GM19043 (cell line): ENCODE data around the gene KATNAL1.

Source experiments
- ATAC-seq: cut with Tn5 transposase; IDR thresholded peaks from one replicate; pipeline ENCODE4 v1.9.1; 2021; ENCODE audit warnings: low read depth; ENCODE audit not compliant: unreplicated experiment

Gene KATNAL1

DNA sequence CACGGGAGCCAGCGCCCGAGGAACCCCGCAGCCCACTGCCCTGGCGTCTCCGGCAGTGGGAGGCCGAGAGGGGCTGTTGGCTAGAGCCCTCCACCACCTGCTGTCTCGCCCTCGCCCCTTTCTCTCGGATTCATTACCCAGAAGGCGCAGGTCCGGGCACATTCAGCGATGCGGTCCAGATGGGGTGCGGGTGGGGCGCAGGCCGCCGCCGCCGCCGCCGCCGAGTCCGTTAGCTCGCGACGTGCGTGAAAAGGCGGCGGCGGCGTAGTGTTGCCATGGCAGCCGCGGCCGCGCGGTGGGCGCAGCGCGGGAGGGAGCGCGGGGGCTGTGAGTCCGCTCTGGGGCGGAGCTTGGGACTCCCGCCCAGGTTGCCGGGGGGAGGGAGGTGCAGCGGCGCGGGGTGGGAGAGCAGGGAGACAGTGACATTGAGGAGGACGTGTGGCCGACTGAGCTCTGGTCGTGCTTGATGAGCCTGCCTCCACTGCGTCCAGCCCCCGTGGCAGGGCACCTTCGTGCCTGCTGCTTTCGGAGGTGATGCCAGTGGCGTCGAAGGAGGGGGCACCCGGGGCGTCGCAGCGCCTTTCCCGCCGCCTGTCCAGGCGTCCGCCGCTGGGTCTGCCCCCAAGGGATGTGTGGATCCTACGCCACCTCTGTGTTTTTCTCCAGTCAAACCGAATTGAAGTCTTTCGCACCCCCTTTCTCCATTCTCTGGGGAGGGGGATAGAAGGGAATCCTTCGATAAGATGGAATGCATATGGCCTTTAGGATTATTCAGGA lies at the start of gene KATNAL1:
Gene KATNAL1, minus strand, starts transcription at position 358 of the 777 bp plus-strand sequence. CDS start 23,774 bp downstream, outside the sequence.
- ATAC-seq = peak; percentile 44

DNA sequence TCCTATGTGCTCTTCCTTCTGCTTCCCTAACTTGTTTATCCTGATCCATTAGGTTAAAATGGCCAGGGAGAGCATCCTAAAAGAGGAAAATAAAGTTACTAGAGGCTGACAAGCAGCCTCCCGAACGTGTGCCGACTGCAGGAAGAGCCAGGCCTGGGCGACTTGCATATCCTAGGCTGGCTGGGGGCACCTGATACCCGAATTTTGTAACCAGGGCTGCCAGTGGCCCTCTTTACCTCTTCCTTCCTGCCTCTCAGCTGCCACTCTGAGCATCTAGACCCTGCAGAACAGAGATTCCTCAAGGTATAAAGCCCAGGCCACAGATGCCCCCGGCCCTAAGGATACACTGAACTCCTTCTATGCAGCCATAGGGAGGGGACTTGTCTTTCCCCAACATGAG lies 48.5 kb upstream of the KATNAL1 start:
- no peak for ATAC-seq

DNA sequence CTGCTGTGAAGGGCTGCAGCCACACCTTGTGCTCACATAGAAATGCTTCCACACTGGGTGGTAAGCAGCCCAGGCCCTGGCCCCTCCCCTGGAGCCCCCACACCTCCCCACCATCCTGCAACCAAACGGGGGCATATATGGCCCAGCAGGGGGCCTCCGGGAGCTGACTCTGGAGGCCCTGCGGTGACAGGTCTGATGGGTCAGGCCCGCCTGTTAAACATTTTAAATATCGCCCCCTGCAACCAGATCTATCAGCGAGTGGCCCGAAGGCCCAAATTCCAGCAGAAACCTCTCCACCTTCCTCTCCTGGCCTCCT lies 48.0 kb upstream of the KATNAL1 start:
- ATAC-seq = peak; percentile 55

DNA sequence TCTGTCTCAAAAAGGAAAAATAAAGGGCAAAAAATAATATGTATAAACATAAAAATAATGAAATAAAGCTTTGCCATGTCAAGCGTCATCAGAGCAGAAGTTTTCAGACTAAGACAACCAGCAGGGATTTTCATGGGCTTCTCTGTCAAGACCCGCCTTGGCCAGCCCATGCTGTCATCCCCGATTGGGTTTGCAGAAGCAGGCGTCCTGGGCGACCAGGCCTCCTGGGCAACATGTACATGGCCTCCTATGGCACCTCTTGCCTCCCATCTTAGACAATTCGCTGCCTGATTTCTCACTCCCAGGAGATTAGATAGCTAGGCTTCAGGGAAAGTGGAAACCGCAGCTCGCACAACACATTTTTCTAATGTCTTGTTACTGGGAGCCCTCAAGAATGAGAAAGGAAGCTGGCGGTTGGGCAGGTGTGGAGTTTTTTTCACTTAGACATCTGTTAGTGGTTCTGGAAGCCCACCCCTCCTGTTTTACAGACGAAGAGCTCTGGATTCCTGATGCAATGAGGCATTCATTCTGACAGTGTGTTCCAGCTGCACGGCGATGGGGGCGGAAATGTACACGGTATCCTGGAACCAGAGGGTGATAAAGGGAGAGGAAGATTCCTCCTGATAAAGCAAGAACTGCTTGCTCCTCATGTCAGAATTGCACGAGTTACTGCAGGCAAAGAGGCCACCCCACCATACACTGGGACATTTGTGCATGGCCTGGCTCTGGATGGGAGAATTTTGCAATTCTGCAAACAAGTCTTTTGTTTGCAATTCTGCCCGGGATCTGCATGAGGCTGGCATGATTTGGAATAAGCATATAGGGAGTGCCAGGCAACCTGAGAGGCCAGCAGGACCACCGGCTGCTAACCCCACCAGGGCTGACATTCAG lies 47.4 kb upstream of the KATNAL1 start:
- ATAC-seq = no peak

DNA sequence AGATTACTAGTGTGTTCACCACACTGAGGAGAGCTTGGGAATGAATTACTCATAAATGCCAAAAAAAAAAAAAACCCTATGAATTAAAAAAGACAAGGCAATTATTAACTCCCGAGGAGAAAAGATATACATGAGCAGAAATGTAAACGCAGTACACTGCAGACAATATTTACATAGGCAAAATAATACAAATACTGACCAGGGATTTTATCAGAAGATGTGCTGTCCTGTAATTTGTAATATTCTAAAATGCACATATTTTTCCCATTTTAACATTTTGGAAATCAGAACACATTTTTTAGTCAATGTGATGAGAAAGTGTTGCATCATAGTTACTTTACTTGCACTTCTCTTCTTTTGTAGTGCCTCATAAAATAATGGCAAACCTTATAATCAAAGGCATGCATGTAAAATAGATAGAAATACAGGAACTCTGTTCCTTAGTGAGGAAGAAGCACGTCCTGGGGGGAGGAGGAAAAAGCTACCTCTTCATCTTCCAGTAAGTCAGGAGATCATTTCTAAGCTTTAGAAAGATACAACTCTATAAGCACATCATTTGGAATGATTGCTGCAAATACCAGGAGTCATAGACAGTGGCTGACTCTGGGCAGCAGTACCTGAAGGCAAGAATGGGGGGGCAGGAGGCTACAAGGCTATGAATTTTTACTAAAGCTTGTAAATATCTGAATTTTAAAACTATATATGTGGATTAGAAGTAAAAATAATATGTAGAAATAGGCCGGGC lies 46.3 kb upstream of the KATNAL1 start:
- ATAC-seq = no peak

DNA sequence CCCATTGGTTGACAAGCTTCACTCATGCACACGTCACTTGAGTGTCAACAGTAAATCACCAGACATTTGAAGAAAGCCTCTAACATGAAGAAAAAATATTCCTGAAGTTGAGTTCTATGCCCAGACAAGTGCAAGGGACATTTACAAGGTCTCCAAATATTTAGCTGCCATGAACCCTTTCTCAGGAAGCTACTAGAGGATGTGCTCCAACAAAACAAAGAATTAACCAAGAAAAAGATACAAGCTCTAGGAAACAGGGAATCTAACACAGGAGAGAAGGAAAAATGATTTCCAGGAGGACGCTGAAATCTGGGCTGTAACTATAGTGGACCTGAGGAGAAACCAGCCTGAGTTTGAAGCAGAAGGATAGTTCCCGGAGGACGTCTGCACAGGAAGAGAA lies 45.7 kb upstream of the KATNAL1 start:
- ATAC-seq = no peak

DNA sequence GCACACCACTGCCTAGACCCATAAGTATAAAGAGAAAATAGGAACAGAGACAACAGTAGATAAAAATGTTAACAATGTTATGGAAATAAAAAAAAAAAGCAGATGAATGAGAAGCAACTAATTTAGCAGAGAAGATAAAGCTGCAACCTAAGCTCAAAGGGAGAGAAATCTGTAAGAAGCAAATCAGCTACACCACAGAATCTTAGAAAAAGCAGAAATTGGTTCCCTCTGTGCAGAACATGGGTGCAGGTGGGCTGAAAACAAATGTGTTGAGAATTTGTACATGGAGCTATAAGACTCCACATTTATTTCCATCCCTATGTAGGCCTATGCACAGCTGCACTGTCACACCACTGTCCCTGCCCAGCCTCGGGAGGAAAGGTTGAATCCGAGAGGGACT lies 44.8 kb upstream of the KATNAL1 start:
- ATAC-seq = no peak

DNA sequence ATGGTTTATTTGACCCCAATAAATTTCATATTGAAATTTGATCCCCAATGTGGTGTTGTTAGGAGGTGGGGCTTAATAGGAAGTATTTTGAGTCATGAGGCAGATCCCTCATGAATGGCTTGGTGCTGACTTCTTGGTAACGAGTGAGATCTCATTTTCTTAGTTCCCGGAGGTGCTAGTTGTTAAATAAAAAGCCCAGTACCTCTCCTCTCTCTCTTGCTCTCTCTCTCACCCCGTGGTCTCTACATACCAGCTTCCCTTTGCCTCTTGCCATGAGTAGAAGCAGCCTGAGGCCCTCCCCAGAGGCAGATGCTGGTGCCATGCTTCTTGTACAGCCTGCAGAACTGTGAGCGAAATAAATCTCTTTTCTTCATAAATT lies 39.4 kb upstream of the KATNAL1 start:
- peak; percentile 13 for ATAC-seq

DNA sequence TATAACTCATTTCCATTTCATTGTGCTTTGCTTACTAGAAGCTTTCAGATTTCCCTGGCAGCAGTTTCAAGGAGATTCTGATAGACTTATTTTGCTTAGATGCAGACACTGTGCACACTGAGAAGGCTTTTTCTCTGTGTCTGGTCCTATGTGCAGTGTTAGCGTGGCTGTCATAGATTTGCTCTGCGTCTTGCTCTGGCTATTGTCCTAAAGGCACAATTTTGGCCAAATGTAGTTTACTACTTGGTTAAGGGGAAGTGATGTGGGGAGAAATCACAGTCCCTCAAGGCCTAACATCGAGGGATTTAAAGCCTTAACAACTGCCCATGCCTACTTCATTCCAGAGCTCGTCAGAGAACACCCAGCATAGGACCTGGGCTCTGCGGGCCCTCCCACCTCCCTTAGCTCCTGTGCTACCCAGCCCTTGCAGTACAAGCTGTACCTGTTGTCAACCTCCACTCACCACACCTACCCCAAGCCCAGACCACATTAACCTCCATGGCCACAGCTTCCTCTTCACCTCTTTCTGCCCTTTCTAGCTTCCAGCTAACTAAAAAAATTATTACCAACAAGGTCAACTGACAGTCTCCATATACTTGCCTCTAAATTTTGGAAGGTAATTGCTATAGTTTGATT lies 38.9 kb upstream of the KATNAL1 start:
- ATAC-seq = peak; percentile 69

DNA sequence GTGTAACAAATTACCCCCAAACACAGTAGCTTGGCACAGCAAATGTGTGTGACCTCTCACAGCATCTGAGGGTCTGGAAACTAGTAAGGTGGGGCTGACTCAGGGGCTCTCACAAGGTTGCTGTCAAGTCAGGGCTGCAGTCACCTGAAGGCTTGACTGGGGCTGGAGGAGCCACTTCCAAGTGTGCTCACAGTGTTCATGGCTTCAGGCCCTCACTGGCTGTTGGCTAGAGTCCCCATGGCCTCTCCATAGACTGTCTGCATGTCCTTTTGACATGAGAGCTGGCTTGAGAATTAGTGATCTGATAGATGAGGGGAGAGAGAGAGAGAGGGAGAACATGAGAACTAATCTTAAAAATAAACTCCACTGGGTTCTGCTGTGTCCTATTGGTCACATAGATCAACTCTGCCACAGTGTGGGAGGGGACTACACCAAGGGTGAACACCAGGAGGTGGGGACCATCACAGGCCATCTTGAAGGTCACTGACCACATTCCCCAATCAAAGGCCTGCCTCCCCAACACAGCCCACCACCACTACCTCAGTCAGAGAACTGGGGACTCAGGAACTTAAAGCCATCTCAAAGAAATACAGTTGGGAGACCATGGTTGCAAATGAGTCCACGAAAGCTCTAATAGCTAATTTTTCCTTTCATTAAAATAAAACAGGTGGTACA lies 38.2 kb upstream of the KATNAL1 start:
- no peak for ATAC-seq

DNA sequence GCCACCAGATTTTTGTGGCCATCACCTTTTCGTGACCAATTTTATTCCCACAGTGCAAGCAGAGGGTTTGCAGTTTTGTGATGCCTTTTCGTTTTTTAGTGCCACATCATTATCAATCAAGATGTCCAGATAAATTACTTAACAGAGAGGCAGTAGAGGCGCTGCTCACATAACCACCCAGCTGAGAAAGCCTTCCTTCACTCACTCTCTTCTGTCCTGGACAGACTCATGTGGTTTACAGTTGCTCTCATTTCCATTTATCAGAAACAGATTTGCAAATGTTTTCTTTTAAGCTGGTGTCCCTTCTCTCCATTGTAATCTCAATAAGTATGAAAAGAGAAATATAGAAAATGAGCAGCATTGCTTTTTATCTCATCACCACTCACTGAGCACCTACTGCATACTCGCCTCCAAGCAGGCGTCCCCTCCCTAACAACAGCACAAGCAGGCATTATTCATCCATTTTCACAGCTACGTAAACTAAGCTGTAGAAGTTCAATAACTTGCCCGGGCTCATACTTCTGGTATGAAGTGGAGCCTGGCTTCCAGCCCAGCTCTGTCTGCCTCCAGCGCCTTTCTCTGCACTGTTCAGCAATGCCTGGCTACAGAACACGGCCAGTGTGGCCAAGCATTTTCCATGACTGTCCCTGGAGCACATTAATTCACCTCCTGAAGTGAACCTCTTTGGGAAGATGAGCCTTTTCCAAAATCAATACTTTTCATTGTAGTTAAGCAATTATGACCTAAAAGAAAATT lies 34.6 kb upstream of the KATNAL1 start:
- no peak for ATAC-seq

DNA sequence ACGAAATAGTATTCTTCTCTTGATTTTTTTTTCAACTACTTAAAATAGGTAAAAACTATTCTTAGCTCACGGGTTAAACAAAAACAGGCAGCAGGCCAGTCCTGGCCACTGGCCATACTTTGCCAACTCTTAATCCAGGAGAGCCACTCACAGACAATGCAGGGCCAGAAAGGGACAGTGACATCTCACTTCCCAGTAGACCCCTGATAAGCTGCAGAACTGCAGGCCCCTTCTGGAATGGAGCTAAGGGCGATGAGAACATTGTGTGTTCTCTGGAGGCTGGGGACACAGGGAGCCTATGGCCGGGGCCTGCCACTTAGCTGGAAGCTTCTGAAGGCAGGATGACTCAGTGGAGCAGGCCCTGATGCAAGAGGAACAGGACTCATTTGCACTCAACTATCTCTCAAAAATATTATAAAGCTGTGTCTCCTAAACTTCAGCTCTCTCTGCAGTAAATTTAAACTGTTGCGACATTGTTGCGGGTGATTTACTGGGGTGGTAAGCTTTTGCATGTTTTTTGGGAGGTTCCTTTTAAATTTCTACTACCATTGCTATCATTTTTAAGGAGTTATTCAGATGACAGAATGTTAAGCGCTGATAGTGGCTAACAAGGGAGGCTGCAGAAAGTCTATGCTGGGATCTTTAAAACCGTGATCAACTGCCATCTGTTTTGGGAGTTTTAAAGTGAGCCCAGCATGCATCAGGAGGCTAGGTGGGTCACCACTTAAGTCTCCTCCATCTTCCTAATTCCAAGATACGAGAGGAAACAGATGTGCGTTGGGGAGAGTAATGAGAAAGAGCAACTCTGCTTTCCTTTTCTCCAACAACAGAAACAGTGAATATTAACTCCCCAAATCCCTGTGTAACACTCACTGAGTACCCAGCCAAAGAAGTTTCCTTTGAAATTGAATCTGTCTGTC lies 33.2 kb upstream of the KATNAL1 start:
- ATAC-seq = no peak

DNA sequence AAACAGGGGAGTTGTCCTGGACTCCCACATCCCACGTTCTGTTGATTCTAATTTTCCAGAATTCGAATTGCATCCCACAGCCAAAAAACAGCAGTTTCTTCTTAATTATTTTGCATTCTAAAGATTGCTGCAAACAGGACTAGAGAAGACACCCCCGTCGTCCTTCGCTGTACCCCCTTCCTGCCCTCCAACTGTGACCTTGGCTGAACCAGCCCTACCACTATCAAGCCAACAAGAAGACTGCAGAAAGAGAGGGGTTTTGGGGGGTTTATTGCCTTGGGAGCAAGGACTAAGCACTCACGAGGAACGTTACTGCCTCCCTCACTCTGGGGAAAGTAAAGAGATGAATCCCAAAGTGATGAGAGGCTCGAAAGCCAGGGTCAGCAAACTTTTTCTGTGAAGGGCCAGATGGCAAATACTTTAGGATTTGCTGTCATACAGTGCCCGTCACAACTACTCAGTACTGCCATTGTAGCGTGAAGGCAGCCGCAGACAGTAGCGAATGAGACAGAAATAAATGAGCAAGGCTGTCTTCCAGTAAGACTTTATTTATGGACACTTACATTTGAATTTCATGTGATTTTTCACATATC lies 32.5 kb upstream of the KATNAL1 start:
- no peak for ATAC-seq

DNA sequence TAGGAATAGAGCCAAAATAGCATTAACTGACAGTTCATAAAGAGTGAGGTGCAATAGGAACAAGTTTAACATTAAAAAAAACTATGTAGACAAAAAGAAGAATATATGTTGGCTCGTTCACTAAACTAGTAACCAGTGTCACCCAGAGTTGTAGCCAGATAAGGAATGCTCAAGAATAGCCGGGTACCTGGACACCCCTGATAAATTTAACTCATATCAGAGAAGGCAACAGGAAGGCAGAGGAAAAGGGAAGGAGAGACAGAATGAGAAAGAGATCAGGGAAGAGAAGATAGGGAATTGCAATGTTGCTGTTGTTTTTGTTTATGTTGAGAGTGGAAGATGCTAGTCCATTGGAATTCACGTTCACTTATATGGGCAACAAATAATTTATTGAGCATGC lies 31.6 kb upstream of the KATNAL1 start:
- ATAC-seq = no peak

DNA sequence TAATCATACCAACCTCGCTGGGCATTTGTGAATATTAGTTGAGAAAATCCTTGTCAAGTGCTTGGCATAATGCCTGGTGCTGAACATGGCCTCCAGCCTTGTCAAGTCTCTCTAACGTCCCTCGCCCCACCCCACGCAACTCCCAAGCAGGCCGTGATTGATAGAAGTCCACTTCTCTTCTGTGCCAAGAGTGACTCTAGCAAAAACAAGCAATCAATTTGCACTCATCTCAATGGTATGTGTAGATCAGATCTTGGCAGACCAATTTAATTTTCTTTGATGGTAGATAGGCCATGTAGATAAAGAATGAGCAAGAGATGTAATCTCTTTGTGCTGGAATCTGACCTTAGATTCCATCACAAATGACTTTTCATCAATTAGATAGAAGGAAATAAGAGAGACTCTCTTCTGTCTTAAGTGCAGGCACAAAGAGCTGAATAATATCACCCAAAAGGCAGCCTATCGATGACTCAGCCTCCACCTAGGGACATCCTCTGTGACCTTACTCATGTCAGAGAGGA lies 31.0 kb upstream of the KATNAL1 start:
- ATAC-seq = no peak

DNA sequence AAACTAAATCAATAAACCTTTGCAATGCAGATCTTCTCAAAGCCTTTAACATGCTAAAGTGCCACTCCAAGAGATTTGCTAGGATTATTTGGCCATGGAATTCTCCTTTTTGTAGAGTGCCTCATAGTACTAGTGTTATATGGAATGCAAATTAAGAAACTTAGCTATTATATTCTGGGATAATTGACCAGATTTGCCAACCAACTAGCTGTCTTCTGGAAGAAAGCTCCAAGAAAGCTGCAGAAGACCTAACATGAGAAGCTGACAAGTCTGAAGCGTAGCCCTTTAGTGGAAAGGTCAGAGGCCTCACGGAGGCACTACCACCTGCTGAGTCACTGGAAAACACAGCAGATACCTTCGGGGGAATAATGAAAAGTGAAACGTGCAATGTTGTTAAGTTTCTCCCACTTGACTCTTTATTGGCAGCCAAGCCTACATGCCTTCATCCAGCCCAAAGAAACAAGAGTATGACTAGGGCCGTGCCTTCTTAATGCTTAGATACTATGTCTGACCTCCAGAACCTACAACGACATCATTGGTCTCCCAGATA lies 29.8 kb upstream of the KATNAL1 start:
- no peak for ATAC-seq

DNA sequence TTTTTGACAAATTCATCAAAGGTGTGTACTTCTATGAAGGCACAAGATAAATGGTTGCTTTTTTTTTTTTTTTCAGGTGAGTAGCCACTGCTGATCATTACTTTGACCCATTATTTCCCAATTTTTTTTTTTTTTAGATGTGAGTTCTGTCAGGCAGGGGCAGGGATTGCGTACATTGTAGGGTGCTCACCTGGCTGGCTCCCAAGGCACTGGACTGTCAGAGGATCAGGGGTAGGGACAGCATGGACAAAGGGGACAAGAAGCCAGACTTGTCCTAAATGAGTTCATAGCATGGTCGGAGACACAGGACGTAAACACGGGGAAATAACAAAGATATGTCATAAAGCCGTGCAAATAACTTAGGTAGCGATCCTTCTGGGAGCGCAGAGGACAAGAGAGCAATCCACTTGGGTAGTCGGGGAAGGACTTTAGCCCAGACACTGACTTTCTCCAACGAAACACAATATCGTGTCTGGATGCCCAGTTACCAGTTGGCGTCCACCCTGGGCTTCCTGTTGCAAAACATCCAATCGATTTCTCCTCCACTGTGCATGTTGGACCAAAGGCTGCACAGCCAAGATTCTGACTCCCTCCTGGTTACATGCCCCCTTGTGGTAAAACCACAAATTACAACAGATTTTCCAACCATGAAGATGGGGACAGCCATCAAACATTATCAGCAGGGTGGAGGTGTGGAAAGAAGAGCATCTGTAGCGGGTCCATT lies 27.5 kb upstream of the KATNAL1 start:
- ATAC-seq = no peak
